HCT116 (cell line): ENCODE data around the gene DDX41. TPM values are rescaled to one million over a fixed set of nuclear protein-coding genes. Genes with fewer than 3 reads are reported as not detected.

Experiments
- ATAC-seq: fragments of 200-7000 bp; cut with Tn5 transposase; 2 replicates; pipeline ENCODE4 v1.9.1; 2020; ENCODE audit warnings: mild to moderate bottlenecking, moderate library complexity
- BruUV-seq: library from RNA; stranded (reverse); fragments of 400-500 nt; replicated peaks from 2 replicates; lab custom pipeline; 2021; lab: Mats Ljungman, UMichigan
- CTCF ChIA-PET: fragments of 300-600 bp; sonication (Branson Sonifier 250); formaldehyde crosslinking; loops from one replicate; lab custom pipeline; 2021; ENCODE audit warnings: antibody characterized with exemption; lab: Charles Lee
- POLR2A ChIA-PET: fragments of 300-600, 350-600 bp; sonication (Branson Sonifier 250); formaldehyde crosslinking; loops from one replicate; lab custom pipeline; 2021; ENCODE audit warnings: antibody characterized with exemption; lab: Charles Lee
- RAD21 ChIA-PET, 2 experiments: fragments of 300-600 bp; sonication (Branson Sonifier 250); formaldehyde crosslinking; loops; one replicate each; lab custom pipeline; 2023; ENCODE audit warnings: low total read pairs in 2 of 2; ENCODE audit not compliant: uncharacterized antibody in 2 of 2, unreplicated experiment in 2 of 2, low non-redundant PET in 1 of 2; lab: Charles Lee
- DNase-seq: peaks from one replicate; pipeline ENCODE4 v3.0.0-alpha.2; 2010; ENCODE audit warnings: low read depth, low spot score
- H2AFZ ChIP-seq: fragments of 200-600 bp; shearing (Covaris generic), sonication (generic); 2 replicates; pipeline ENCODE4 v1.6.1; 2017; ENCODE audit warnings: low read depth, mixed run types, mixed read lengths, antibody characterized with exemption, low read length; ENCODE audit not compliant: poor library complexity, severe bottlenecking
- H3K27ac ChIP-seq: 2 replicates; pipeline ENCODE4 v1.5.1; 2012; ENCODE audit warnings: low read depth, low read length
- H3K27me3 ChIP-seq: fragments of 200-600 bp; sonication (generic); 2 replicates; pipeline ENCODE4 v1.6.1; 2016; ENCODE audit warnings: mixed run types, low read length, mixed read lengths; ENCODE audit not compliant: insufficient read depth
- H3K36me3 ChIP-seq, 2 experiments: fragments of 200-500 bp in 1 of 2; fragments of 200-600 bp in 1 of 2; sonication (Bioruptor generic) in 1 of 2; sonication (generic) in 1 of 2; 2 replicates each; pipeline versions ENCODE4 v1.5.1 to v1.6.1; 2014 to 2016; ENCODE audit warnings: low read length in 2 of 2, inconsistent platforms in 1 of 2, mixed read lengths in 1 of 2, mixed run types in 1 of 2; ENCODE audit not compliant: insufficient read depth in 2 of 2, control insufficient read depth in 1 of 2
- H3K4me1 ChIP-seq, 2 experiments: fragments of 200-600 bp in 1 of 2; sonication (generic) in 1 of 2; 2 replicates each; pipeline versions ENCODE4 v1.5.1 to v1.6.1; 2012 to 2017; ENCODE audit warnings: low read length in 2 of 2, inconsistent platforms in 1 of 2, mild to moderate bottlenecking in 1 of 2, mixed read lengths in 1 of 2, mixed run types in 1 of 2, moderate library complexity in 1 of 2; ENCODE audit not compliant: insufficient read depth in 2 of 2, control insufficient read depth in 1 of 2
- H3K4me2 ChIP-seq: fragments of 200-600 bp; sonication (generic); 2 replicates; pipeline ENCODE4 v1.6.1; 2017; ENCODE audit warnings: mixed run types, low read length, mixed read lengths
- H3K4me3 ChIP-seq, 2 experiments: fragments of 200-600 bp in 1 of 2; sonication (generic) in 1 of 2; replicated peaks in 1 of 2; 2 replicates each; pipeline ENCODE4 v1.5.1; 2011 to 2016; ENCODE audit warnings: low read length in 2 of 2, control low read depth in 1 of 2, low read depth in 1 of 2, mild to moderate bottlenecking in 1 of 2, mixed read lengths in 1 of 2, mixed run types in 1 of 2
- H3K79me2 ChIP-seq: fragments of 200-600 bp; sonication (generic); 2 replicates; pipeline ENCODE4 v1.6.1; 2017; ENCODE audit warnings: mild to moderate bottlenecking, mixed run types, low read length, moderate library complexity, mixed read lengths; ENCODE audit not compliant: insufficient read depth
- H3K9ac ChIP-seq: fragments of 200-600 bp; sonication (generic); 2 replicates; pipeline ENCODE4 v1.6.1; 2016; ENCODE audit warnings: low read length, mixed read lengths
- H3K9me2 ChIP-seq: fragments of 200-600 bp; sonication (generic), shearing (Covaris generic); 2 replicates; pipeline ENCODE4 v1.6.1; 2017; ENCODE audit warnings: mixed run types, mild to moderate bottlenecking, moderate library complexity; ENCODE audit not compliant: insufficient read depth
- H3K9me3 ChIP-seq, 2 experiments: fragments of 200-500 bp in 1 of 2; fragments of 200-600 bp in 1 of 2; sonication (Bioruptor generic) in 1 of 2; sonication (generic) in 1 of 2; 2 replicates each; pipeline ENCODE4 v1.6.1; 2014 to 2017; ENCODE audit warnings: low read length in 2 of 2, mixed read lengths in 2 of 2, inconsistent platforms in 1 of 2, low read depth in 1 of 2, mild to moderate bottlenecking in 1 of 2, mixed run types in 1 of 2, moderate library complexity in 1 of 2; ENCODE audit not compliant: control insufficient read depth in 1 of 2, insufficient read depth in 1 of 2
- H4K20me1 ChIP-seq: fragments of 200-600 bp; sonication (generic), shearing (Covaris generic); 2 replicates; pipeline ENCODE4 v1.6.1; 2017; ENCODE audit warnings: mixed run types, mild to moderate bottlenecking, moderate library complexity; ENCODE audit not compliant: insufficient read depth
- CBX3 ChIP-seq: IDR thresholded peaks from 2 replicates; pipeline ENCODE4 v1.6.1; 2012; ENCODE audit warnings: low read depth
- CEBPB ChIP-seq: IDR thresholded peaks from 2 replicates; pipeline ENCODE4 v1.6.1; 2012; ENCODE audit warnings: low read depth
- EGR1 ChIP-seq: IDR thresholded peaks from 2 replicates; pipeline ENCODE4 v1.6.1; 2012; ENCODE audit warnings: low read depth
- ELF1 ChIP-seq: IDR thresholded peaks from 2 replicates; pipeline ENCODE4 v1.6.1; 2012; ENCODE audit warnings: low read depth, borderline replicate concordance
- EZH2 ChIP-seq: fragments of 200-600 bp; sonication (generic); IDR thresholded peaks from 2 replicates; pipeline ENCODE4 v1.6.1; 2017; ENCODE audit warnings: antibody characterized with exemption, mixed run types
- EZH2phosphoT487 ChIP-seq: fragments of 200-600 bp; IDR thresholded peaks from 2 replicates; pipeline ENCODE4 v1.6.1; 2018; ENCODE audit warnings: antibody characterized with exemption, borderline replicate concordance
- FOSL1 ChIP-seq: IDR thresholded peaks from 2 replicates; pipeline ENCODE4 v1.6.1; 2012; ENCODE audit warnings: low read depth
- JUND ChIP-seq: IDR thresholded peaks from 2 replicates; pipeline ENCODE4 v1.6.1; 2012
- POLR2AphosphoS5 ChIP-seq: IDR thresholded peaks from 2 replicates; pipeline ENCODE4 v1.6.1; 2011; ENCODE audit warnings: mild to moderate bottlenecking, low read depth, low read length, moderate library complexity
- RAD21 ChIP-seq: IDR thresholded peaks from 2 replicates; pipeline ENCODE4 v1.6.1; 2012; ENCODE audit warnings: low read depth, mild to moderate bottlenecking
- SIN3A ChIP-seq: IDR thresholded peaks from 2 replicates; pipeline ENCODE4 v1.6.1; 2012; ENCODE audit warnings: low read depth
- SP1 ChIP-seq: IDR thresholded peaks from 2 replicates; pipeline ENCODE4 v1.6.1; 2012; ENCODE audit warnings: low read depth
- SRF ChIP-seq: IDR thresholded peaks from 2 replicates; pipeline ENCODE4 v1.6.1; 2012; ENCODE audit warnings: low read depth
- TCF7L2 ChIP-seq: IDR thresholded peaks from 2 replicates; pipeline ENCODE4 v1.7.0; 2011; ENCODE audit warnings: borderline replicate concordance, inconsistent platforms; ENCODE audit not compliant: insufficient read depth, insufficient read length; ENCODE audit errors: extremely low read depth
- YY1 ChIP-seq: IDR thresholded peaks from 2 replicates; pipeline ENCODE4 v1.6.1; 2011; ENCODE audit warnings: low read length, low read depth, moderate library complexity, mild to moderate bottlenecking; ENCODE audit not compliant: insufficient replicate concordance; ENCODE audit errors: extremely low read depth
- ZNF274 ChIP-seq: fragments of 200-500 bp; sonication (Bioruptor generic); IDR thresholded peaks from 2 replicates; pipeline ENCODE4 v1.6.1; 2014; ENCODE audit warnings: mild to moderate bottlenecking, low read depth, low read length, inconsistent platforms
- intact Hi-C: fragments of 100-400 bp; cut with micrococcal nuclease; formaldehyde crosslinking; loops from 2 replicates; pipeline ENCODE4 v1.10.0; 2022
- total RNA-seq: library from RNA; stranded (reverse); gene quantifications from one replicate; pipeline ENCODE4 v1.2.1, GENCODE V29; 2021; ENCODE audit not compliant: unreplicated experiment
- TF ChIP-seq, protein P1 (sequence below): IDR thresholded peaks from 2 replicates; pipeline ENCODE4 v1.6.1; 2012; ENCODE audit warnings: low read depth
- TF ChIP-seq, protein P2 (sequence below): IDR thresholded peaks from 2 replicates; pipeline ENCODE4 v1.6.1; 2012

The DDX41 gene
- total RNA-seq, 1 experiment from 2014 or later, result 141 TPM

DNA sequence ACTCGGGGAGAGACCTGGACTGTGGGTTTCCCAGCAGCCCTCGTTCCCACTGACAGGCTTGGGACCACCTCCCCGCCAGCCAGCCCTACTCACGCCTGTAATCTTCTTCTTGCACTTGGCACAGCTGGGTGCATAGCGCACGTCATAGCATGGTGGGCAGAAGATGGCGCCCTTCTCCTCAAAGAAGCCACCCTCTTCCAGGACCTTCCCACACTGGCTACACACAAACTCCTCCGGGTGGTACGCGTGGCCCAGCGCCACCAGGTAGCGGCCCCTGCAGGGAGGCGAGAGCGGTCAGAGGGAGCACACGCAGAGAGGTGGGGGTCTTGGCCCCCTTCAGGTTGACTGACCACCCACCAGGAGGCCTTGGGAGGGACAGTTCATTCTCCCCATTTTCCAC is 28.8 kb downstream of the DDX41 start (continued):
- TF ChIP-seq, protein P1, sequence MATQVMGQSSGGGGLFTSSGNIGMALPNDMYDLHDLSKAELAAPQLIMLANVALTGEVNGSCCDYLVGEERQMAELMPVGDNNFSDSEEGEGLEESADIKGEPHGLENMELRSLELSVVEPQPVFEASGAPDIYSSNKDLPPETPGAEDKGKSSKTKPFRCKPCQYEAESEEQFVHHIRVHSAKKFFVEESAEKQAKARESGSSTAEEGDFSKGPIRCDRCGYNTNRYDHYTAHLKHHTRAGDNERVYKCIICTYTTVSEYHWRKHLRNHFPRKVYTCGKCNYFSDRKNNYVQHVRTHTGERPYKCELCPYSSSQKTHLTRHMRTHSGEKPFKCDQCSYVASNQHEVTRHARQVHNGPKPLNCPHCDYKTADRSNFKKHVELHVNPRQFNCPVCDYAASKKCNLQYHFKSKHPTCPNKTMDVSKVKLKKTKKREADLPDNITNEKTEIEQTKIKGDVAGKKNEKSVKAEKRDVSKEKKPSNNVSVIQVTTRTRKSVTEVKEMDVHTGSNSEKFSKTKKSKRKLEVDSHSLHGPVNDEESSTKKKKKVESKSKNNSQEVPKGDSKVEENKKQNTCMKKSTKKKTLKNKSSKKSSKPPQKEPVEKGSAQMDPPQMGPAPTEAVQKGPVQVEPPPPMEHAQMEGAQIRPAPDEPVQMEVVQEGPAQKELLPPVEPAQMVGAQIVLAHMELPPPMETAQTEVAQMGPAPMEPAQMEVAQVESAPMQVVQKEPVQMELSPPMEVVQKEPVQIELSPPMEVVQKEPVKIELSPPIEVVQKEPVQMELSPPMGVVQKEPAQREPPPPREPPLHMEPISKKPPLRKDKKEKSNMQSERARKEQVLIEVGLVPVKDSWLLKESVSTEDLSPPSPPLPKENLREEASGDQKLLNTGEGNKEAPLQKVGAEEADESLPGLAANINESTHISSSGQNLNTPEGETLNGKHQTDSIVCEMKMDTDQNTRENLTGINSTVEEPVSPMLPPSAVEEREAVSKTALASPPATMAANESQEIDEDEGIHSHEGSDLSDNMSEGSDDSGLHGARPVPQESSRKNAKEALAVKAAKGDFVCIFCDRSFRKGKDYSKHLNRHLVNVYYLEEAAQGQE, result no peak
- TF ChIP-seq POLR2AphosphoS5 (no peak), ELF1 (no peak), SRF (no peak), JUND (no peak), TCF7L2 (no peak), CEBPB (no peak), SP1 (no peak)

- Histone ChIP-seq H3K4me2 (no peak overlapping the region), H3K36me3 (peaks cover 16 to 40% of the 10 kb centered on the region in 2 experiments; a peak in 3 of 4 replicates), H3K4me3 (no peak overlapping the region), H3K4me1 (peaks cover 0 to 13% of the 10 kb centered on the region in 2 experiments; a peak in 2 of 4 replicates), H3K27me3 (no peaks in the 10 kb centered on the region), H3K9me3 (no peaks in the 10 kb centered on the region), H4K20me1 (peaks cover 4% of the 10 kb centered on the region; the same call in 1 of the 2 replicates), H2AFZ (no peak overlapping the region), H3K9me2 (no peaks in the 10 kb centered on the region), H3K27ac (no peak overlapping the region), H3K79me2 (peaks cover 21% of the 10 kb centered on the region; the same call in 1 of the 2 replicates), H3K9ac (no peak overlapping the region)
- ChIA-PET RAD21 (no interaction called here), POLR2A (interaction anchor here (0.6 to 0.9 kb wide), 2 partner anchors 9 kb away, joined by 3 to 5 read pairs; no protein-coding TSS in a partner anchor), CTCF (no interaction called here)
- intact Hi-C loops, result no loop called here
- BruUV-seq, result no TSS peak
- DNase-seq (no peak), ATAC-seq (no peak)
- TF ChIP-seq RAD21, result no peak
- TF ChIP-seq ELF1, result no peak
- no peak for TF ChIP-seq SP1
- no peak for TF ChIP-seq CBX3
- no peak for TF ChIP-seq YY1
- TF ChIP-seq JUND, result no peak
- TF ChIP-seq SIN3A, result no peak
- TF ChIP-seq EGR1, result no peak
- TF ChIP-seq, protein P2, sequence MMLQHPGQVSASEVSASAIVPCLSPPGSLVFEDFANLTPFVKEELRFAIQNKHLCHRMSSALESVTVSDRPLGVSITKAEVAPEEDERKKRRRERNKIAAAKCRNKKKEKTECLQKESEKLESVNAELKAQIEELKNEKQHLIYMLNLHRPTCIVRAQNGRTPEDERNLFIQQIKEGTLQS, result no peak
- no peak for TF ChIP-seq FOSL1
- no peak for TF ChIP-seq ZNF274
- TF ChIP-seq CEBPB, result no peak
- TF ChIP-seq, protein P1, result no peak
- TF ChIP-seq EZH2, result no peak
- TF ChIP-seq TCF7L2, result no peak
- TF ChIP-seq EZH2phosphoT487, result no peak
Measured at GRCh38 chr5:177487144-177487543, 29.6 kb downstream of the DDX41 start.
